ENCODE results near the gene PLK5.
A peak's percentile ranks its signal among the peaks of the same experiment; 100 is the strongest.
"Not testable (repeated sequence)": the region's sequence is repeated elsewhere in the genome, so short reads cannot be mapped to it uniquely, and the experiment has no call there.

Gene PLK5

DNA sequence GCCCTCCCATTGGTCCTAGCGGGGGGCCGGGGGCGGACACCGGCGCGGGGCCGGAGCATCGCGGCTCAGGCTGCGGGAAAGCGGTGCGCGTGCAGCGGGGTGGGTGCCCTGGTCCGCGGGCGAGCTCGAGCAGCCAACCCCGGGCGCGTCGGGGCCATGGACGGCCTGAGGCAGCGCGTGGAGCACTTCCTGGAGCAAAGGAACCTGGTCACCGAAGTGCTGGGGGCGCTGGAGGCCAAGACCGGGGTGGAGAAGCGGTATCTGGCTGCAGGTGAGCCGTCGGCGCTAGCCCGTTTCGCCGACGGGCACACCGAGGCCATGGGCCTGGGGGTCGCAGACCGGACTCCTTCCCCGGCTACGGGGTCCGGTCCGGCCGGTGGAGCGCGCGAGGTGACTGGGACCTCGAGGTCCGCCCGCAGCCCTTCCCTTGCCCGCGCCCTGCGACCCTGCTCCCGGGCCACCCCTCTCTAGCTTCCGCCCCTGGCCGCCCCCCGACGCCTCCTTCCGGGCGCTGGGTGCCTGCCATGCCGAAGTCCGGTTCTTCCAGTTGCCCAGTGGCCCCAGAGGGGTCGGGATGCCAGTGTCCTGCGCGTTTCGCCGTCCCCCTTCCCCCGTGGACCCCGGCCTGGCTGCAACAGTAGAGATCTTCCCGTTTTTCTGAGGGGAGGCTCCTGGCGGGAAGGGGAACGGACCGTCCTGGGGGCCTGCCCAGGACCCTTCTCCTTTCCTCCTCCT lies 32.6 kb upstream of the PLK5 start, which contains the start of gene REEP6:
Gene REEP6 (plus strand): TSS at position 68 of the 735 bp plus-strand sequence. CDS start 89 bp downstream, at position 157.
- DNase-seq, result no peak

DNA sequence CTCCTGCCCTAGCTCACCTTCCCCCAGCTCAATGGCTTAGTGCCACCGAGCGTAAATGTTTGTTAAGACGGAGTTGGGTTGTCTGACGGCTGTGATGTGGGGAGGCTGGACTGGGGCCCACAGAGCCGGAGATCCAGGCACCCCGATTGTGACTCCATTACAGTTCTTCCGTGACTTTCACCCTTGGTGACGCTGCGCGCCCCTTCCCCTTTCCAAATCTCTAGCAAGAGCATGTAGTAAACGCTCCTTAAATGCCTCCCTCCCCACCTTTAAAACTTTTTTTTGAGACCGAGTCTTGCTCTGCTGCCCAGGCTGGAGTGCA lies 32.1 kb upstream of the PLK5 start:
- no peak for DNase-seq

DNA sequence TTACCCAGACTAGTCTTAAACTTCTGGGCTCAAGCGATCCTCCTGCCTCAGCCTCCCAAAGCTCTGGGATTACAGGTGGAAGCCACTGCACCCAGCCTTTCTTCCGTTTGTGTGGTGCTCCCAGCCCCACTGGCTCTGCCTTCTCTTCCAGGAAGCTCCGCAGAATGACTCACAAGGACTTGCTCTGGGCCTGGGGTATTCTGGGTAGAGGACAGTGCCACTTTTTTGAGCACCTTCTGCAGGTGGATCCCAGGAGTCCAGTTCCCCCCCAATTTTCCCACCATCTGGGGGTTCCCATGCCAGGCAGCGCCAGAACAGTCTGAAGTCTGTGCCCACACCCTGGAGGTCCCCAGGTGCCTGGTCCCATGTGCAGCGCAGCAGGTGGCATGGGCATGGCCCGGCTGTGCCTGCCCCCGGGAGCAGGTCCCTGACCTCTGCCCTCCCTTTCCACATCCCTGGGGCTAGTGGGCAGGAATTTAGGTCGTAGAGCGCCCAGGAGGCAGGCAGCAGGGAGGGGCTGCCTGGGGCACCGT lies 31.3 kb upstream of the PLK5 start:
- no peak for DNase-seq

DNA sequence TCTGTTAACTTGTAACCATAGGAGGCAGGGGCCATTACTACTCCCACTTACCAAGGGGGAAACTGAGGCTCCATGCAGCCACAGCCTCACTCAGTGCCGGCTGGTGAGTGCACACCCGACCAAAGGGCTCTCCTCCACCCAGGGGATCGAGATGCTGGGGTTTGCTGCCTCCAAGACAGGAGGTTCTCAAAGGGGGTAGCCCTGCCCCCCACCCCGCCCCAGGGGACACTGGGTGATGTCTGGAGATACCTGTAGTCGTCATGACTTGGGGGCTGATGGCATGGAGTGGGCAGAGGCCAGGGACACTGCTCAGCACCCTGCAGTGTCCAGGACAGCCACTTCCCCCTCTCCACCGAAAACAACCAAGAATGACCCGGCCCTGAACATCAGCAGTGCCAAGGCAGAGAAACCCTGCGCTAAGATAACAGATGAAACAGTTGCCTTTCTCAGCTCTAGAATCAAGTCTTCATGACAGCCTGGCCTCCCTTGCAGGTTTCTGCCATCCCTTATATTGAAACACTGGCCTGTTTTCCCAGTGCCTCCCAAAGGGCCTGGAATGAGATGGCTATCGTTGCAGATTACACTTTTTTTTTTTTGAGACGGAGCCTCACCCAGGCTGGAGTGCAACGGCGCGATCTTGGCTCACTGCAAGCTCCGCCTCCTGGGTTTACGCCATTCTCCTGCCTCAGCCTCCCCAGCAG lies 29.6 kb upstream of the PLK5 start:
- no peak for DNase-seq

DNA sequence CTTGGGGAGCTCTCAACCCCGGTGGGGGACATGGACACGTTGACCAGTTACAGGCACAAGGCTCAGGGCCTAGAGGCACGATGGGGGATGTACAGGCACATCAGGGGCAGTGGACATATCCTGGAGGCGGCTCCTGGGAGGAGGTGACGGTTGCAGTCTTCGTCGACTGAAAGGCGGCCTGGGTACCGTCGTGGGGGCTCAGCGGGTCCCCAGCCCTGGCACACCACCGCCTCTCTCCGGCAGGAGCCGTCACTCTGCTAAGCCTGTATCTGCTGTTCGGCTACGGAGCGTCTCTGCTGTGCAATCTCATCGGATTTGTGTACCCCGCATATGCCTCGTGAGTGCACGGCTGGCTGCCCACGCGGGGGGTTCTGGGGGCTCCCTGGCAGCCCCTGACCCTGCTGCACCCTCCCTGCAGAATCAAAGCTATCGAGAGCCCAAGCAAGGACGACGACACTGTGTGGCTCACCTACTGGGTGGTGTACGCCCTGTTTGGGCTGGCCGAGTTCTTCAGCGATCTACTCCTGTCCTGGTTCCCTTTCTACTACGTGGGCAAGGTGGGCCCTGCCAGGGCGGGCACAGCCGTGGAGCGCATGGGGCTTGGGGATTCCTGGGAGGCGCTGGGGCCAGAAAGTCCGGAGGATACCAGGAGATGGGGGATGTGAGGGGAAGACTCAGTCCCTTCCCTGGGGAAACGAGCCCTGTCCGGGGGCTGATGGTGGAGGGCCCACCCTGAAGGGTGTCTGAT lies 28.7 kb upstream of the PLK5 start:
- no peak for DNase-seq

DNA sequence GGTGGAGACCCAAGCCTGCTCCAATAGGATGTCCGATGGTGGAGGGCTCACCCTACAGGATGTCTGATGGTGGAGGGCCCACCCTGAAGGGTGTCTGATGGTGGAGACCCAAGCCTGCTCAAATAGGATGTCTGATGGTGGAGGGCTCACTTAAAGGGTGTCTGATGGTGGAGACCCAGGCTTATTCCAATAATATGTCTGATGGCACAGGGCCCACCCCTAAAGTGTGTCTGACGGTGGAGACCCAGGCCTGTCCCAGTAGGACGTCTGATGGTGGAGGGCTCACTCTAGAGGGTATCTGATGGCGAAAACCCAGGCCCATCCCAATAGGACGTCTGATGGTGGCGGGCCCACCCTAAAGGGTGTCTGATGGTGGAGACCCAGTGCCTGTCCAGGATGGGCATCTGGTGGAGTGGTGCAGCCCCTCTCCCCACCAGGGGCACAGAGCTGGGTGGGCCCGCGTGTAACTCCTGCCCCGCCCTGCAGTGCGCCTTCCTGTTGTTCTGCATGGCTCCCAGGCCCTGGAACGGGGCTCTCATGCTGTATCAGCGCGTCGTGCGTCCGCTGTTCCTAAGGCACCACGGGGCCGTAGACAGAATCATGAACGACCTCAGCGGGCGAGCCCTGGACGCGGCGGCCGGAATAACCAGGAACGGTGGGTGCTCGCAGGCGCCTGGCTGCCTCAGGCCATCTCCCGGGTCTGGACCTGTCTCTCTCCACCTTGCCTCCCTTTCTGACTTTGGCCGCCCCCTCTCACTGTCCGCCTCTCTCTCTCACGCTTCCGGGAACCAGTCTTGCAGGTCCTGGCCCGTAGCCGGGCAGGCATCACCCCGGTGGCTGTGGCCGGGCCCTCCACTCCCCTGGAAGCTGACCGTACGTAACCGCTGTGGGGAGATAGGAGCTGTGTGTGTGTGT lies 27.8 kb upstream of the PLK5 start:
- DNase-seq, result no peak

DNA sequence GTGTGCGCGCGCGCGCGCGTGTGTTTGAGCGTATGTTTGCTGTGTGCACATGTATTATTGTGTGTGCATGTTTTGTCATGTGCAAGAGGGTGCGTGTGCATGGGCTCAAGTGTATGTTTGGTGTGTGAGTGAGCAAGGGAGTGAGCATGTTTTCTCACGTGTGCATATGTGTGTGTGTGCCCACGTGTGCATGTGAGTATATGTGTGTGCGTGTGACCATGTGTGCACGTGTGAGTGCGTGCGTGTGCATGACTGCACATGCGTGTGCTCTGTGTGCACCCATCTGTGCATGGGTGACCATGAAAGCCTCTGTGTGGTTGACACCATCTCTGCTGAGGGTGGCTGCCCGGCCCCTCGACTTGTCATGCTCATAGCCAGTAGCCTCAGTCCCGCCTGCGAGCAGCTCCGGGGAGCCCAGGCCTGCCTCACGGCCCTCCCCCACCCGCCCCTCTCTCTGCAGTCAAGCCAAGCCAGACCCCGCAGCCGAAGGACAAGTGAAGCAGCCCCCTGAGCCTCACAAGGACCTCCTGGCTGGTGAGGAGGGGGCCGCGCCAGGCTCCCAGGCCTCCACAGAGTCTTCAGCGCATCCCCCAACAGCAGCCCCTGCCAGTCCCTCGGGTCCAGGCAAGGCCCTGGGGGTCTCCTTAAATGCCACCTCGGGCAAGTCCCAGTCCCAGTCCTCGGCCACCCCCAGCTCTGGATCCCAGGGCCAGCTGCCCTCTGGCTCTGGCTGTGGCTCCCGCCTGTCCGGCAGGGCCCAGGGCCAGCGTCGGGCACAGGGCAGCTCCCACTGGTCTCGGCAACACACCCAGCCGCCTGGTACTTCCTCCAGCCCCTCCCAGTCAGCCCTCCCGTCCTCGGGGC lies 26.9 kb upstream of the PLK5 start:
- DNase-seq, result no peak

DNA sequence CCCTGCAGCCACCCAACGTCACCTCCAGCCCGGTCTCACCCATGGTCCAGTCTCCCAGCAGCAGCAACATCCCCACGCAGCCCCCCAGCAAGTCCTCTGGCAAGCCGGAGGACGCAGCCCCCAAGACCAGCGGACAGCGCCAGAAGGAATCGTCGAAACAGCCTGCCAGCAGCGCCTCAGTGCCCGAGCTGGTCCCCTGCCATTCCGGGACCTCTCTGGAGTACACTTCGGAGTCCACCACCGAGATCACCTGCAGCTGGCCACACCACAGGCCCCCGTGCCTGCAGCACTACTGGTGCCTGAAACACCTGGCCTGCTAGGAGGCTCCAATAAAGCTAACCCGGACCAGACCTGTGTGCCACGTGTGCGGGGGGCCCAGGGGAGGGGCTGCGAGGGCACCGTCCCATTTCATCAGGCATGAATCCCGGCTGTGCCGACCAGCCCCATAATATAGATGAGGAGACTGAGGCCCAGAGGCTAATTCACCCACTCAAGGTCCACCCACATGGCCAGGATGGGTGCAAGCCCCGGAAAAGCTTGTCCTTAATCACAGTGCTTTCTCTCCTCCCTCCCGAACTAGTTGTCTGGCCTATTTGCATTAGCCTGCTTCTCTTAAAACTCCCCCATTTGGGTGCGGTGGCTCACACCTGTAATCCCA lies 26.2 kb upstream of the PLK5 start:
- DNase-seq, result no peak

DNA sequence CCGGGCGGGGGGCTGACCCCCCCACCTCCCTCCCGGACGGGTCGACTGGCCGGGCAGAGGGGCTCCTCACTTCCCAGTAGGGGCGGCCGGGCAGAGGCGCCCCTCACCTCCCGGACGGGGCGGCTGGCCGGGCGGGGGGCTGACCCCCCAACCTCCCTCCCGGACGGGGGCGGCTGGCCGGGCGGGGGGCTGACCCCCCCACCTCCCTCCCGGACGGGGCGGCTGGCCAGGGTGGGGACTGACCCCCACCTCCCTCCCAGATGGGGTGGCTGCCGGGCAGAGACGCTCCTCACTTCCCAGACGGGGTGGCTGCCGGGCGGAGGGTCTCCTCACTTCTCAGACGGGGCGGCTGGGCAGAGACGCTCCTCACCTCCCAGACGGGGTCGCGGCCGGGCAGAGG lies 24.6 kb upstream of the PLK5 start:
- not testable (repeated sequence) for DNase-seq

DNA sequence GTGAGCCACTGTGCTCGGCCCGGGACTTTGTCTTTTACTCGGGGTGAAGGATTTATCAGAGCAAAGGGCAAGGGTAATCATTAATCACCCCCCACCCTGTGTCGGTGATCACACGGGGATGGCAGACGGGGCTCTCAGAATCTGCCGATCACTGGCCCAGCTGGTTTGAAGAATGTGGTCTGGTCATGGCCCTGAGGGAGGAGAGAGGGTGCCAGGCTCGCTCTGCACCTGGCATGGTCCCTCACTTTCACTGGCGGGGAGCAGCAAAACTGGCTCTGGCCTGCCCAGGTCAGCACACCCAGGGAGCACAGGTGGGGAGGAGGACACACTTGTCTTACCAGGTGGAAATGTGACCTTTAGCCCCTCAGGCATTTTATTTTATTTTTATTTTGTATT lies 22.7 kb upstream of the PLK5 start:
- DNase-seq, result no peak

DNA sequence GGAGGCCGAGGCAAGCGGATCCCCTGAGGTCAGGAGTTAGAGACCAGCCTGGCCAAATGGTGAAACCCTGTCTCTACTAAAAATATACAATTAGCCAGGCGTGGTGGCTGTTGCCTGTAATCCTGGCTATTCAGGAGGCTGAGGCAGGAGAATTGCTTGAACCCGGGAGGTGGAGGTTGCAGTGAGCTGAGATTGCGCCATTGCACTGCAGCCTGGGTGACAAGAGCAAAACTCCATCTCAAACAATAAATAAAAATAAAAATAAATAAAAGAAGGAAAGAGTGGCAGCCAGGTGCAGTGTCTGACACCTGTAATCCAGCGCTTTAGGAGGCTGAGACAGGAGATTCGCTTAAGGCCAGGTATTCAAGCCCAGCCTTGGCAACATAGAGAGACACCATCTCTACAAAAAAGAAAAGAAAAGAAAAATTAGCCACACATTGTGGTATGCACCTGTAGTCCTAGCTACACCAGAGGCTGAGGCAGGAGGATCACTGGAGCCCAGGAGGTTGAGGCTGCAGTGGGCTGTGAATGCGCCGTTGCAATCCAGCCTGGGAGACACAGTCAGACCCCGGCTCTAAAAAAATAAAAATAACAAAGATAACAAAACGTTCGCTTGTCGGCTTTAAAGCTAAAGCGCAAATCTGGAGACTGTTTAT lies 21.3 kb upstream of the PLK5 start:
- no peak for DNase-seq

DNA sequence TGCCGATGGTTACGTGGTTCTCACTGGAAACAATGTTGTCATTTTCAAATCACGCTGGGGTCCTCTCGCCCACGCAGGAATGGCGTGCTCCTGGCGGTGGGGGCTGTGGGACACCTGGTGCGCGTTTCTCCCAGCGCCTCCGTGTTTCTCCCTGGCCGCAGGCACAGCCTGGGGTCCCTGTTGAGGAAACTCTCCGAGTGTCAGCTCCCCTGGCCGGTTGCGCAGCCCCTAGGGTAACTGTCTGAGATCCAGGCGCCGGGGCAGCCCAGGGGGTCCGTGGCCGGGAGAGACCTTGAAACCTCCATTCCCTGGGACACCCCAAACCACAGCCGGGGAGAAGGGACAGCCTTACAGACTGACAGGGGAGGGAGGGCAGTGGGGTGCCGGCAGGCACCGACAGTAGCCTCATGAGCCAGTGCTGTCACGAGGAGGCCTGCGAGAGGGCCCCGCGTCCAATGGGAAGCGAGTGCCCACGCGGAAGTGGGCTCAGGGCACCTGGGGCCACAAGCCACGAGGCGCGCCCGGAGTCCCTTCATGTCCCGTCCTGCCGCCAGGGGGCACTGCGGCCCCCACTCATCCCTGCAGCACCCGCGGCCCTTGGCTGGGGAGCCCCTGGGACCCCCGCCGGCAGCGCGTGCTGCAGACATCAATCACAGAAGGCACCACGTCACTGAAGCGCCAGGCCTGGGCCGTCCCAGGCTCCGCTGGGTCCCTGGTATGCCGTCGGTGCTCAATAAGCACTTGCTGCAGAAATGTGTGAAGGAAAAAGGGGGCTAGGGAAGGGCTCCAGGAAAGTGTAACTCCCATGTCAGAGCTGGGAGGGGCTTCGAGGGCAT lies 20.6 kb upstream of the PLK5 start:
- DNase-seq, result no peak

DNA sequence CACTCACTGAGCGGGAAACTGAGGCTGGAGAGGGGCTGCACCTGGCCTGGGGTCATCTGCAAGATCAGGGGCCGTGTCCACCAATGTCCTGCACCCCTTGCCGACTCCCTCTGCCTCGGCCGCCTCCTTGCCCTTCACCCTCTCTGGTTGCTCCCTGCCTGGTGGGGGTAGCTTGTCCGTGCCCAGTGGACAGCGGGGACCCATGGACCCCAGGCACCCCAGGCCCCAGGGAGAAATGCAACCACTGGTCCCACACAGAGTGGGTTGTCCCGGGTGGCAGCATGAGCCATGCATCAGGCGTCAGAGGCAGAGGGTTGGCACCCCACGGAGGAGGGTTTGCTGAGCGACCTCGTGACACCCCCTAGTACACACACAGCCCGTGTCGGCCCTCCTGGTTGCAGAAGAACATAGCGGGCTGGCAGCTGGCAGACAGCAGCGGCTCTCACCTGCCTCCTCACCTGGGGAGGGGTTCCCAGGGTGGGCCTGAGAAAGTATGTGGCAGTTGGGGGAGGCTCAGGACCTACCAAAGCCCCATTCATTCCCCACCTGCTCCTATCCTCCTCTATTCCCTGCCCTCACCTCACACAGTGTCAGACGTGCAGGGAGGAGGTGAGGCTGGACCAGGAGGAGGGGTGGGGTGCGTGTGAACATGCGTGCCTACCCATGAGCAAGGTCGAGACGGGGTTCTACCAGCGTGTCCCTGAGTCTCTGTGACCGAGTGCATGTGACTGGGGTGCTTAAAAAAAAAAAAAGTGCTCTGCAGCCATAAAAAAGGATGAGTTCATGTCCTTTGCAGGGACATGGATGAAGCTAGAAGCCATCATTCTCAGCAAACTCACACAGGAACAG lies 19.7 kb upstream of the PLK5 start:
- no peak for DNase-seq

DNA sequence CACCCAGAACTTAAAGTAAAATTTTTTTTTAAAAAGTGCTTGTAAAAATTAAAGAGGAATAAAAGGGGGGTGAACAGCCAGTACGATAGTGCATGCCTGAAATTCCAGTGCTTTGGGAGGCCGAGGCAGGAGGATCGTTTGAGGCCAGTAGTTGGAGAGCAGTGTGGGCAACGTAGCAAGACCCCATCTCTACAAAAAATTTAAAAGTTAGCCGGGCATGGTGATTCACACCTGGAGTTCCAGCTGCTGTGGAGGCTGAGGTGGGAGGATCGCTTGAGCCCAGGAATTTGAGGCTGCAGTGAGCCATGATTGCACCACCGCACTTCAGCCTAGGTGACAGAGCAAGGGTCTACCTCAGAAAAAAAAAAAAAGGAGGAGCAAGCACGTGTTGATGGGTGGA lies 18.9 kb upstream of the PLK5 start:
- no peak for DNase-seq

DNA sequence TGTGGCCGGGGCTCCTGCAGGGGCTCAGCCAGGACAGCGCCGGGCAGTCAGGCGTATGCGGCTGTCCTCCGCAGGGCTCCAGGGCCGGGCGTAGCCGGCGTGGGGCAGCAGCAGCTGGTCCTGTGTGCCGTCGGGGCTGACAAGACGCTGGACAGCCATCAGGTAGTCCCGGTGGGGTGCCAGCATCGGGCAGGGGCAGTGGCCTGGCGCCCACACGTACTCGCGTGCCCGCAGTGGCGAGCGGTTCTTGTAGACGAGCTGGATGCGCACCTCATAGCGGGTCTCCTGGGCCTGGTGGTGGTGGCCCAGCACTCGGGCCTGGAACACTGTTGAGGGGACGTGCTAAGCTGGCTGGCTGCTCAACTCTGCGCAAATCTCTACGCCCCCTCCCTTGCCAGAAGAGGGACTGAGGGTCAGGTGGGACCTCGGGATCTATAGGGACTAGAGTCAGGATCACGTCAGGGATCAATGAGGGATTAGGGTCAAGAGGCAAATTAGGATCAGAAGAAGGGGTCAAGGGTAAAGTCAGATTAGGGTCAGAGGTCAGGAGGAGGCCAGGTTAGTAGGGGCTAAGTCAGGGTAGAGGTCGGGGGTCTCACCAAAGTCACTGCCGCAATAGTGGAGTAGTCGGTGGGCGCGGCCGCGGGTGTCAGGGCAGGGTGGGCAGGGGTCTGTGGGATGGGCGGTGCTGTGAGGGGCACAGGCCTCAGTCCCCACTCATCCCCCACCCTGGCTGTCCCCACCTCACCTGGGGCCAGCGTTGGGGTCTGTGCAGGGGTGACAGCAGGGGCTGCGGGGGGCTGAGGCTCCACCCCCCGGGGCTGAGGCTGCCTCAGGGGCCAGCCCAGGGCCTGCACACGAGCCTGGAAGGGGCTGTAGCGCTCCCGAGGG lies 17.6 kb upstream of the PLK5 start:
- no peak for DNase-seq

DNA sequence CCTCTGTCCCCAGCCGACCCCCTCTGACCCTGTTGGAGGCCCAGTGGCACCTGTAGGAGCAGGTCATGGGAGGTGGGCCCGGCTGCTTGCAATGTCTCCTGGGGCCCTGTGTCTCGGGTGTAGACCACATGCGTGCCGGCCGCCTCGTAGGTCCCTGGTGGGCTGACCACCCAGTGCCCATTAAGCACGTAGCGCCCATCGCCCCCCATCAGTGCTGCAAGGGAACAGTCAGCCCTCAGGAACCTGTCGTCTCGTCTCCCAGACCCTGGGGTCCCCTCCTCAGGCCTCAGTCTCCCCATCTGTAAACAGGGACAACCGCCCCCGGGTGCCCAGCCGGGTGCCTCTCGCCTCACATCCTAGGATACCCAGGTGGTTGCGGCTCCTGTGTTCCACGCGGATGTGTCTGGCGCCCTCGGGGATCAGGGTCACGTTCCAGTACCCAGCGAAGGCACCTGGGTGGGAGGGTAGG lies 16.7 kb upstream of the PLK5 start:
- no peak for DNase-seq

DNA sequence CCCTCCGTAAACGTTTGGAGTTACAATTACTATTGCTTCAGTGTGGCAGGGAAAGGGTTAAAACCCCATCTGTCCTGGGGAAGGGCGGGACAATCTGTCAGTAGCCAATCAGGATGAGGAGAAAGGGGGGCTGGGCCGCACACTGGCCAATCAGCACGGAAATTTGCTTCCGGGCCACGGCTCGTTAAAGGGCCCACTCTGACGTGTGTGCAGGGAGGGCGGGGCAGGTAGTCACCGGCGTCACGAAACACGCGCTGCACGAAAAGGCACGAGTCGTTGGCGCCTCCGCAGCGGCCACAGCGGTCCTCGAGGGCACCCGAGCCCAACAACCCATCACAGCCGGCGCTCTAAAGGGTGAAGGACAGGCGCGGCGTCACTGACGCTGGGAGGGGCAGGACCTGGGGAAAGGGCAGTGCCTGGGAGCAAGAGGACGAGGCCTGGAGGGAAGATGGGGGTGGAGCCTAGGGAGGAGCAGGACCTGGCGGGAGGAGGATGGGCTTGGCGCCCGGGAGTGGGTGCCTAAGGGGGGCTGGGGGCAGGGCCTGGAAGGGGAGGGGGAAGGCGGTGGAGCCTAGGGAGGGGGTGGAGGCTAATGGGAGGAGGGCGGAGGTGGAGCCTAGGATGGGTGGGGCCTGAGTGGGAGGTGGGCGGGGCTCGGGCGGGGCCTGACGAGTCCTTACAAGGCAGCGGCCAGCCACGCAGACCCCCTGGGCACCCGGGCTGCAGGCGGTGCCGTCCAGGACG lies 15.9 kb upstream of the PLK5 start:
- peak; percentile 53 for DNase-seq
